ENCODE results near the gene VILL. TPM values are rescaled to one million over a fixed set of nuclear protein-coding genes. Genes with fewer than 3 reads are reported as not detected.
A peak's percentile ranks its signal among the peaks of the same experiment; 100 is the strongest.
"Not testable (repeated sequence)": the region's sequence is repeated elsewhere in the genome, so short reads cannot be mapped to it uniquely, and the experiment has no call there.

Gene VILL
- total RNA-seq, 2 experiments from 2014 or later, result 15.4 to 18.3 TPM

DNA sequence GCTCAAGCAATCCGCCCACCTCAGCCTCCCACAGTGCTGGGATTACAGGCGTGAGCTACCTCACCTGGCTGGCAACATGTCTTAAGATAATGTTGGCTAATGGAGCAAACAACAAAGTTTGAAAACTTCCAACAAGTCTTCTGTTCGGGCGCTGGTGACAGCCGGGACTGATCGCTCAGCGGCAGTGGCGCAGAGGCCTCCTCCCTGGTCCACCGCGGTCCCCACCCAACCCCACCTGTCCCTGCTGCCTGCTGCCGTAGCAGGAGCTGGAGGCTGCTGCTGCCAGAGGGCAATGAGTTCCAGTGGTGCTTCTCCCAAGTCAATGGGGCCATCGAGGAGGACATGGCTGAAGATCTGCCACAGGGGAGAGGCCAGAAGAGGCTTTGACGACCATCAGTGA, 60.5 kb downstream of the VILL start:
- Mint-ChIP-seq H3K27ac (no peak overlapping the region), H3K27me3 (no peaks in the 10 kb centered on the region), H3K4me3 (no peak overlapping the region), H3K4me1 (peaks cover 13% of the 10 kb centered on the region), H3K9me3 (ENCODE audit: low read depth) (no peaks in the 10 kb centered on the region), H3K36me3 (no peaks in the 10 kb centered on the region)
- ATAC-seq, result no peak
- DNase-seq, result no peak
- CTCF ChIA-PET, result no interaction called here

GRCh38 chr3:38053286-38053685, 62.7 kb downstream of the VILL start:
- H3K9me3 Mint-ChIP-seq (ENCODE audit: low read depth); H3K27me3 Mint-ChIP-seq; ATAC-seq; H3K27ac Mint-ChIP-seq; CTCF ChIA-PET; H3K4me3 Mint-ChIP-seq; DNase-seq; H3K36me3 Mint-ChIP-seq: not testable (repeated sequence)
- H3K4me1 Mint-ChIP-seq, result peaks cover 13% of the 10 kb centered on the region

DNA sequence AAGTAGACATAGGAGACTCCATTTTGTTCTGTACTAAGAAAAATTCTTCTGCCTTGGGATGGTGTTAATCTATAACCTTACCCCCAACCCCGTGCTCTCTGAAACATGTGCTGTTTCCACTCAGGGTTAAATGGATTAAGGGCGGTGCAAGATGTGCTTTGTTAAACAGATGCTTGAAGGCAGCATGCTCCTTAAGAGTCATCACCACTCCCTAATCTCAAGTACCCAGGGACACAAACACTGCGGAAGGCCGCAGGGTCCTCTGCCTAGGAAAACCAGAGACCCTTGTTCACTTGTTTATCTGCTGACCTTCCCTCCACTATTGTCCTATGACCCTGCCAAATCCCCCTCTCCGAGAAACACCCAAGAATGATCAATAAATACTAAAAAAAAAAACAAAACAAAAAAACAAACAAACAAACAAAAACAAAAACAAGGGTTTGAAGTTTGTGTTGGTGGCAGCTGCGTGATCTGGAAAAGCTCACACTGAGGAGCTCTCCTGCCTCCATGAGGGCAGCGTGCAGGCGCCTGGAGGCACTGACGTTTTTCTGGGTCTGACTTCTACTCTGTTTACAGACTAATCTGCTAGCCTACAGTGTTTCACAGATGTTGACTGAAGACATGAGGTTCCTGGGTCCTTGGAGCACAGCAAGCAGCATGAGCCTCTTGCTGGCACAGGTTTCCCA, 63.4 kb downstream of the VILL start:
- not testable (repeated sequence) for DNase-seq; H3K36me3 Mint-ChIP-seq; H3K4me3 Mint-ChIP-seq; H3K27ac Mint-ChIP-seq; H3K9me3 Mint-ChIP-seq (ENCODE audit: low read depth); H3K27me3 Mint-ChIP-seq
- peak; percentile 23 for ATAC-seq
- peaks cover 13% of the 10 kb centered on the region for H3K4me1 Mint-ChIP-seq
- CTCF ChIA-PET, result interaction anchor here (0.6 kb wide), 1 partner anchor 95 kb away, joined by 3 read pairs; no protein-coding TSS in a partner anchor

- Mint-ChIP-seq H3K4me1 (peaks cover 13% of the 10 kb centered on the region), H3K9me3 (ENCODE audit: low read depth) (no peaks in the 10 kb centered on the region), H3K27ac (peak overlapping the region; percentile 45), H3K36me3 (no peaks in the 10 kb centered on the region), H3K4me3 (no peak overlapping the region), H3K27me3 (no peaks in the 10 kb centered on the region)
- CTCF ChIA-PET, result interaction anchor here (0.6 kb wide), 1 partner anchor 94 kb away, joined by 3 read pairs; no protein-coding TSS in a partner anchor
- peak; percentile 64 for ATAC-seq
- peak; percentile 50 for DNase-seq
These were observed 64.0 kb downstream of the VILL start for GRCh38 chr3:38054499-38055001.

Small RNA genes lying within 50 kb of the gene (microRNA-seq; reads per million reads assigned to microRNA genes)
- gene MIR26A1, result 2.1 reads per million

Other genes with a start within 250 kb of the VILL start
- gene CTDSPL, start 128.9 kb upstream of the VILL start, total RNA-seq, result 1 to 10 TPM; 4.7 to 8.5 TPM
- 10 to 100 TPM; 12.3 to 20.6 TPM for gene PLCD1, start 38.9 kb downstream of the VILL start, total RNA-seq
- 1 to 10 TPM in 1 of 2 experiments, under 1 TPM in 1; 0.26 to 1.1 TPM for gene DLEC1, start 48.4 kb downstream of the VILL start, total RNA-seq
- gene ACAA1, start 146.3 kb downstream of the VILL start, total RNA-seq, result 10 to 100 TPM; 91.3 to 91.7 TPM
- gene MYD88, start 147.9 kb downstream of the VILL start, total RNA-seq, result 10 to 100 TPM; 69.3 to 70.3 TPM
- gene OXSR1, start 174.8 kb downstream of the VILL start, total RNA-seq, result 10 to 100 TPM; 47.8 to 56.3 TPM